Gastrocnemius medialis (tissue), 4 donors: ENCODE results near the gene SLC12A4. TPM values are rescaled to one million over a fixed set of nuclear protein-coding genes. Genes with fewer than 3 reads are reported as not detected.

Experiments
- ATAC-seq, 2 donors: fragments of 150-250 bp; one replicate each; pipeline ENCODE4 v1.9.1; 2016
- DNase-seq, 2 donors: peaks; one replicate each; pipeline ENCODE4 v3.0.0-alpha.2; 2019
- H3K27ac ChIP-seq, 4 donors: fragments of 200-600 bp; sonication (generic); 1 replicate in 1 of 4; 2 replicates in 3 of 4; pipeline ENCODE4 v1.5.1; 2016 to 2018; ENCODE audit warnings: mild to moderate bottlenecking in 2 of 4, moderate library complexity in 1 of 4
- H3K27me3 ChIP-seq, 3 donors: fragments of 200-600 bp; sonication (generic) in 2 of 3; 1 replicate in 1 of 3; 2 replicates in 2 of 3; pipeline versions ENCODE4 v1.5.1 to v1.6.0; 2016 to 2019; ENCODE audit warnings: mild to moderate bottlenecking in 1 of 3, moderate library complexity in 1 of 3
- H3K36me3 ChIP-seq, 2 donors: fragments of 200-600 bp; sonication (generic) in 1 of 2; one replicate each; pipeline ENCODE4 v1.5.1; 2017 to 2018
- H3K4me1 ChIP-seq, 2 donors: fragments of 200-600 bp; sonication (generic) in 1 of 2; one replicate each; pipeline ENCODE4 v1.5.1; 2016 to 2017; ENCODE audit warnings: mild to moderate bottlenecking in 2 of 2
- H3K4me3 ChIP-seq, 4 donors: fragments of 200-600 bp; sonication (generic) in 3 of 4; 1 replicate in 1 of 4; 2 replicates in 3 of 4; pipeline ENCODE4 v1.5.1; 2016 to 2019; ENCODE audit warnings: mild to moderate bottlenecking in 2 of 4
- H3K9me3 ChIP-seq, 3 donors: fragments of 200-600 bp; sonication (generic) in 2 of 3; 1 replicate in 1 of 3; 2 replicates in 2 of 3; pipeline ENCODE4 v1.5.1; 2016 to 2019
- POLR2A ChIP-seq, 2 donors: fragments of 450-650 bp; IDR thresholded peaks; one replicate each; pipeline ENCODE4 v1.6.1; 2017; ENCODE audit warnings: antibody characterized with exemption in 2 of 2, mild to moderate bottlenecking in 2 of 2, moderate library complexity in 2 of 2
- in situ Hi-C, 4 donors: fragments of 200-750 bp; cut with MboI; loops; one replicate each; pipeline versions ENCODE4 v1.15.0 to v1.8.0; 2017; ENCODE audit warnings: low sequenced_read_pairs in 4 of 4
- intact Hi-C: fragments of 100-400 bp; cut with DNase I; formaldehyde crosslinking; loops from one replicate; pipeline ENCODE4 v1.15.1; 2023; ENCODE audit warnings: low total_unique reads
- total RNA-seq, 4 donors: library from RNA; depleted of rRNA; stranded (reverse); fragments of >200 nt; gene quantifications; one replicate each; pipeline versions ENCODE4 v1.1.0 to v1.2.3, GENCODE V29; 2016
- TF ChIP-seq, protein P1 (sequence below), 5 experiments: fragments of 450-650 bp in 3 of 5; fragments of 200-600 bp in 2 of 5; sonication (generic) in 2 of 5; IDR thresholded peaks in 4 of 5; conservative IDR thresholded peaks in 1 of 5; 1 replicate in 4 of 5; 2 replicates in 1 of 5; pipeline ENCODE4 v1.5.1; 2016 to 2019; ENCODE audit warnings: antibody characterized with exemption in 5 of 5, mild to moderate bottlenecking in 3 of 5, moderate library complexity in 3 of 5

Gene SLC12A4
- total RNA-seq, 4 donors from 2014 or later = 10.4 to 30.8 (median 15.8) TPM

DNA sequence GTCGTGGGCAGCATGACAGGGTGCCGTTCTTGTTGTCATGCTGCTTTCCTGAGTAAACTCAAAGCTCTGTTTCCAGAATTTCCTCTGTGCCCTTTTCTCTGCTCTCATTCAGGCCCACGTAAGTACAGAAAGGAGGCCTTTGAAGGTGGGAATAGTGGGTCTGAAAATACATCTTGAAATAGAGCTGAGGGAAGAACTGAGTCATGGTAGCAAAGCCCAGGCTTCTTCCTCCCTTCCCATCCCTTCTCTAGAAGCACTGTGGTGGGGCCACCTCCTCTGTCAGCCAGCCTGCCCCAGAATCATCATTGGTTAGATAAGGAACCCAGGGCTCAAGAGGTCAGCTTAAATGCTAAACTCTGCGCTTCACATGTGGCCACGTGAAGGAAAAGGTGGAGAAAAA, 46.2 kb downstream of the SLC12A4 start:
- peak overlapping the region in 2 of 4 donors; percentile 81 to 96 for H3K27ac ChIP-seq
- H3K4me3 ChIP-seq = no peak overlapping the region
- ATAC-seq = no peak
- H3K27me3 ChIP-seq = no peaks in the 10 kb centered on the region
- in situ Hi-C loops (loop anchor here in 3 of 4 donors (10.0 kb wide), 2 partner anchors 97 to 107 kb away; no protein-coding TSS in a partner anchor), intact Hi-C loops (loop anchor here (10.0 kb wide), 1 partner anchor 247 kb away; no protein-coding TSS in a partner anchor)
- peaks cover 0 to 2% of the 10 kb centered on the region in 2 donors for H3K36me3 ChIP-seq
- no peak for TF ChIP-seq POLR2A (IDR thresholded peaks at IDR 0.05)
- TF ChIP-seq, protein P1, sequence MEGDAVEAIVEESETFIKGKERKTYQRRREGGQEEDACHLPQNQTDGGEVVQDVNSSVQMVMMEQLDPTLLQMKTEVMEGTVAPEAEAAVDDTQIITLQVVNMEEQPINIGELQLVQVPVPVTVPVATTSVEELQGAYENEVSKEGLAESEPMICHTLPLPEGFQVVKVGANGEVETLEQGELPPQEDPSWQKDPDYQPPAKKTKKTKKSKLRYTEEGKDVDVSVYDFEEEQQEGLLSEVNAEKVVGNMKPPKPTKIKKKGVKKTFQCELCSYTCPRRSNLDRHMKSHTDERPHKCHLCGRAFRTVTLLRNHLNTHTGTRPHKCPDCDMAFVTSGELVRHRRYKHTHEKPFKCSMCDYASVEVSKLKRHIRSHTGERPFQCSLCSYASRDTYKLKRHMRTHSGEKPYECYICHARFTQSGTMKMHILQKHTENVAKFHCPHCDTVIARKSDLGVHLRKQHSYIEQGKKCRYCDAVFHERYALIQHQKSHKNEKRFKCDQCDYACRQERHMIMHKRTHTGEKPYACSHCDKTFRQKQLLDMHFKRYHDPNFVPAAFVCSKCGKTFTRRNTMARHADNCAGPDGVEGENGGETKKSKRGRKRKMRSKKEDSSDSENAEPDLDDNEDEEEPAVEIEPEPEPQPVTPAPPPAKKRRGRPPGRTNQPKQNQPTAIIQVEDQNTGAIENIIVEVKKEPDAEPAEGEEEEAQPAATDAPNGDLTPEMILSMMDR (IDR thresholded peaks at IDR 0.05 in 4 of 5, conservative IDR thresholded peaks at IDR 0.05 in 1 of 5) = no peak
- no peak for DNase-seq
- peaks cover 80 to 91% of the 10 kb centered on the region in 2 donors for H3K4me1 ChIP-seq
- H3K9me3 ChIP-seq = no peaks in the 10 kb centered on the region

- in situ Hi-C loops = loop anchor here in 3 of 4 donors (10.0 kb wide), 2 partner anchors 95 to 105 kb away; no protein-coding TSS in a partner anchor
- Histone ChIP-seq H3K36me3 (no peaks in the 10 kb centered on the region), H3K27ac (peak overlapping the region; percentile 86 to 99 (median 95)), H3K9me3 (no peaks in the 10 kb centered on the region), H3K27me3 (no peaks in the 10 kb centered on the region), H3K4me3 (no peak overlapping the region), H3K4me1 (peaks cover 86 to 91% of the 10 kb centered on the region in 2 donors)
- no peak for ATAC-seq
- TF ChIP-seq, protein P1 (IDR thresholded peaks at IDR 0.05 in 4 of 5, conservative IDR thresholded peaks at IDR 0.05 in 1 of 5) = peak in 2 of 5 experiments; percentile 39 to 48
- no peak for TF ChIP-seq POLR2A (IDR thresholded peaks at IDR 0.05)
- intact Hi-C loops = loop anchor here (10.0 kb wide), 1 partner anchor 245 kb away; no protein-coding TSS in a partner anchor
- DNase-seq = no peak
Measured at GRCh38 chr16:67919622-67920221, 48.7 kb downstream of the SLC12A4 start.

GRCh38 chr16:67917852-67918236, 50.6 kb downstream of the SLC12A4 start:
- Histone ChIP-seq H3K27ac (peak overlapping the region; percentile 86 to 99 (median 95)), H3K9me3 (no peaks in the 10 kb centered on the region), H3K36me3 (no peaks in the 10 kb centered on the region), H3K4me1 (peaks cover 78 to 80% of the 10 kb centered on the region in 2 donors), H3K27me3 (no peaks in the 10 kb centered on the region), H3K4me3 (no peak overlapping the region)
- peak; percentile 92 for ATAC-seq
- TF ChIP-seq POLR2A (IDR thresholded peaks at IDR 0.05) = peak in 1 of 2 donors; percentile 36
- TF ChIP-seq, protein P1 (IDR thresholded peaks at IDR 0.05 in 4 of 5, conservative IDR thresholded peaks at IDR 0.05 in 1 of 5) = no peak
- in situ Hi-C loops (no loop called here), intact Hi-C loops (loop anchor here (1.0 to 2.0 kb wide), 2 partner anchors 25 to 35 kb away; partner anchors contain the start of gene PSKH1)
- DNase-seq = peak; percentile 67 to 86

GRCh38 chr16:67917140-67917851, 51.1 kb downstream of the SLC12A4 start:
- no peaks in the 10 kb centered on the region for H3K27me3 ChIP-seq
- DNase-seq (peak; percentile 60 to 85), ATAC-seq (peak; percentile 85 to 87)
- in situ Hi-C loops = no loop called here
- H3K36me3 ChIP-seq = no peaks in the 10 kb centered on the region
- H3K27ac ChIP-seq = peak overlapping the region; percentile 86 to 99 (median 95)
- TF ChIP-seq, protein P1 (IDR thresholded peaks at IDR 0.05 in 4 of 5, conservative IDR thresholded peaks at IDR 0.05 in 1 of 5) = no peak
- no peak for TF ChIP-seq POLR2A (IDR thresholded peaks at IDR 0.05)
- peaks cover 77% of the 10 kb centered on the region in 2 donors for H3K4me1 ChIP-seq
- intact Hi-C loops = loop anchor here (1.0 to 2.0 kb wide), 2 partner anchors 24 to 34 kb away; partner anchors contain the start of gene PSKH1
- no peak overlapping the region for H3K4me3 ChIP-seq
- no peaks in the 10 kb centered on the region for H3K9me3 ChIP-seq
